Nephron (organoid): ENCODE results near the gene PLPPR4.

Source experiments
- H3K27ac Mint-ChIP-seq, 3 experiments: 2 replicates each; pipeline ENCODE4 v1.8.0; 2020; ENCODE audit warnings: mixed read lengths in 3 of 3, mild to moderate bottlenecking in 2 of 3, moderate library complexity in 1 of 3
- H3K27me3 Mint-ChIP-seq: 2 replicates; pipeline ENCODE4 v1.8.0; 2021; ENCODE audit warnings: low read depth, mild to moderate bottlenecking, moderate library complexity, mixed read lengths
- H3K36me3 Mint-ChIP-seq: 2 replicates; pipeline ENCODE4 v1.8.0; 2020; ENCODE audit warnings: low read depth, mixed read lengths
- H3K4me1 Mint-ChIP-seq: 2 replicates; pipeline ENCODE4 v1.8.0; 2020; ENCODE audit warnings: mixed read lengths
- H3K4me3 Mint-ChIP-seq, 3 experiments: 2 replicates each; pipeline ENCODE4 v1.8.0; 2020; ENCODE audit warnings: mild to moderate bottlenecking in 3 of 3, mixed read lengths in 3 of 3, moderate library complexity in 2 of 3
- H3K9me3 Mint-ChIP-seq: 2 replicates; pipeline ENCODE4 v1.8.0; 2020; ENCODE audit warnings: mixed read lengths
- CTCF ChIP-seq, 3 experiments: fragments of 200-600 bp; sonication (generic); IDR thresholded peaks; one replicate each; pipeline ENCODE4 v1.5.0; 2021; ENCODE audit warnings: antibody characterized with exemption in 3 of 3; ENCODE audit not compliant: unreplicated experiment in 3 of 3

Gene PLPPR4

GRCh38 chr1:99331083-99331482, 66.8 kb downstream of the PLPPR4 start:
- H3K27me3 Mint-ChIP-seq: no peaks in the 10 kb centered on the region
- H3K4me3 Mint-ChIP-seq: no peak overlapping the region
- no peaks in the 10 kb centered on the region for H3K4me1 Mint-ChIP-seq
- no peaks in the 10 kb centered on the region for H3K9me3 Mint-ChIP-seq
- TF ChIP-seq CTCF (IDR thresholded peaks at IDR 0.05; ENCODE audit: unreplicated experiment in 3 of 3): no peak
- no peaks in the 10 kb centered on the region for H3K36me3 Mint-ChIP-seq
- no peak overlapping the region for H3K27ac Mint-ChIP-seq

GRCh38 chr1:99331636-99332035, 67.3 kb downstream of the PLPPR4 start:
- H3K9me3 Mint-ChIP-seq: no peaks in the 10 kb centered on the region
- H3K27me3 Mint-ChIP-seq: no peaks in the 10 kb centered on the region
- H3K4me1 Mint-ChIP-seq: no peaks in the 10 kb centered on the region
- H3K36me3 Mint-ChIP-seq: no peaks in the 10 kb centered on the region
- H3K4me3 Mint-ChIP-seq: no peak overlapping the region
- no peak for TF ChIP-seq CTCF (IDR thresholded peaks at IDR 0.05; ENCODE audit: unreplicated experiment in 3 of 3)
- no peak overlapping the region for H3K27ac Mint-ChIP-seq

- TF ChIP-seq CTCF (IDR thresholded peaks at IDR 0.05; ENCODE audit: unreplicated experiment in 3 of 3): no peak
- no peaks in the 10 kb centered on the region for H3K9me3 Mint-ChIP-seq
- H3K36me3 Mint-ChIP-seq: no peaks in the 10 kb centered on the region
- H3K27ac Mint-ChIP-seq: no peak overlapping the region
- H3K4me3 Mint-ChIP-seq: no peak overlapping the region
- H3K27me3 Mint-ChIP-seq: no peaks in the 10 kb centered on the region
- no peaks in the 10 kb centered on the region for H3K4me1 Mint-ChIP-seq
Measured at GRCh38 chr1:99332561-99332960, 68.3 kb downstream of the PLPPR4 start.

GRCh38 chr1:99334991-99335390, 70.7 kb downstream of the PLPPR4 start:
- H3K4me3 Mint-ChIP-seq: no peak overlapping the region
- H3K36me3 Mint-ChIP-seq: no peaks in the 10 kb centered on the region
- no peak for TF ChIP-seq CTCF (IDR thresholded peaks at IDR 0.05; ENCODE audit: unreplicated experiment in 3 of 3)
- peaks cover 3% of the 10 kb centered on the region for H3K9me3 Mint-ChIP-seq
- no peaks in the 10 kb centered on the region for H3K27me3 Mint-ChIP-seq
- no peaks in the 10 kb centered on the region for H3K4me1 Mint-ChIP-seq
- H3K27ac Mint-ChIP-seq: no peak overlapping the region

GRCh38 chr1:99347041-99347684, 82.9 kb downstream of the PLPPR4 start:
- H3K27ac Mint-ChIP-seq: peak overlapping the region in 2 of 3 experiments; percentile 5 to 33
- H3K9me3 Mint-ChIP-seq: peaks cover 14% of the 10 kb centered on the region
- no peaks in the 10 kb centered on the region for H3K36me3 Mint-ChIP-seq
- TF ChIP-seq CTCF (IDR thresholded peaks at IDR 0.05; ENCODE audit: unreplicated experiment in 3 of 3): no peak
- H3K4me3 Mint-ChIP-seq: no peak overlapping the region
- H3K4me1 Mint-ChIP-seq: peaks cover 20% of the 10 kb centered on the region
- H3K27me3 Mint-ChIP-seq: no peaks in the 10 kb centered on the region
